ENCODE results near the gene PSMA5. TPM values are rescaled to one million over a fixed set of nuclear protein-coding genes. Genes with fewer than 3 reads are reported as not detected.

The PSMA5 gene
- total RNA-seq, 1 donor from 2014 or later = 84.9 TPM

- Mint-ChIP-seq H3K4me3 (ENCODE audit: unreplicated experiment) (no peak overlapping the region), H3K27ac (ENCODE audit: unreplicated experiment) (peak overlapping the region; percentile 90), H3K27me3 (ENCODE audit: unreplicated experiment) (peaks cover 2% of the 10 kb centered on the region), H3K9me3 (ENCODE audit: unreplicated experiment) (no peaks in the 10 kb centered on the region), H3K4me1 (ENCODE audit: unreplicated experiment) (peaks cover 18% of the 10 kb centered on the region), H3K36me3 (ENCODE audit: low read depth, unreplicated experiment) (no peaks in the 10 kb centered on the region)
- DNase-seq (ENCODE audit: low spot score) = no peak
- no peak for TF ChIP-seq CTCF (IDR thresholded peaks at IDR 0.05; ENCODE audit: unreplicated experiment)
Observed at GRCh38 chr1:109373126-109373525, 53.1 kb downstream of the PSMA5 start.

GRCh38 chr1:109372281-109372680 is 54.0 kb downstream of the PSMA5 start:
- Mint-ChIP-seq H3K4me1 (ENCODE audit: unreplicated experiment) (peaks cover 18% of the 10 kb centered on the region), H3K36me3 (ENCODE audit: low read depth, unreplicated experiment) (no peaks in the 10 kb centered on the region), H3K4me3 (ENCODE audit: unreplicated experiment) (no peak overlapping the region), H3K9me3 (ENCODE audit: unreplicated experiment) (no peaks in the 10 kb centered on the region), H3K27ac (ENCODE audit: unreplicated experiment) (no peak overlapping the region), H3K27me3 (ENCODE audit: unreplicated experiment) (peaks cover 2% of the 10 kb centered on the region)
- DNase-seq (ENCODE audit: low spot score) = no peak
- no peak for TF ChIP-seq CTCF (IDR thresholded peaks at IDR 0.05; ENCODE audit: unreplicated experiment)

- peaks cover 18% of the 10 kb centered on the region for H3K4me1 Mint-ChIP-seq (ENCODE audit: unreplicated experiment)
- peaks cover 2% of the 10 kb centered on the region for H3K27me3 Mint-ChIP-seq (ENCODE audit: unreplicated experiment)
- H3K4me3 Mint-ChIP-seq (ENCODE audit: unreplicated experiment) = no peak overlapping the region
- no peak for TF ChIP-seq CTCF (IDR thresholded peaks at IDR 0.05; ENCODE audit: unreplicated experiment)
- no peaks in the 10 kb centered on the region for H3K36me3 Mint-ChIP-seq (ENCODE audit: low read depth, unreplicated experiment)
- no peak for DNase-seq (ENCODE audit: low spot score)
- no peak overlapping the region for H3K27ac Mint-ChIP-seq (ENCODE audit: unreplicated experiment)
- no peaks in the 10 kb centered on the region for H3K9me3 Mint-ChIP-seq (ENCODE audit: unreplicated experiment)
Observed at GRCh38 chr1:109371341-109371739, 54.9 kb downstream of the PSMA5 start.

GRCh38 chr1:109370712-109371340 is 55.4 kb downstream of the PSMA5 start:
- H3K9me3 Mint-ChIP-seq (ENCODE audit: unreplicated experiment) = no peaks in the 10 kb centered on the region

More at GRCh38 chr1:109370712-109371340, 55.4 kb downstream of the PSMA5 start:
- no peaks in the 10 kb centered on the region for H3K36me3 Mint-ChIP-seq (ENCODE audit: low read depth, unreplicated experiment)
- peaks cover 2% of the 10 kb centered on the region for H3K27me3 Mint-ChIP-seq (ENCODE audit: unreplicated experiment)
- H3K4me3 Mint-ChIP-seq (ENCODE audit: unreplicated experiment) = no peak overlapping the region
- TF ChIP-seq CTCF (IDR thresholded peaks at IDR 0.05; ENCODE audit: unreplicated experiment) = no peak
- no peak for DNase-seq (ENCODE audit: low spot score)
- H3K27ac Mint-ChIP-seq (ENCODE audit: unreplicated experiment) = no peak overlapping the region
- H3K4me1 Mint-ChIP-seq (ENCODE audit: unreplicated experiment) = peaks cover 18% of the 10 kb centered on the region

Data from endothelial cell (in vitro differentiated cells).